Measurements from ENCODE around the gene DDX49. TPM values are rescaled to one million over a fixed set of nuclear protein-coding genes. Genes with fewer than 3 reads are reported as not detected.

DDX49 gene
- total RNA-seq, 6 donors from 2014 or later: 22.5 to 46.7 (median 40.1) TPM

GRCh38 chr19:18975011-18975410, 55.5 kb downstream of the DDX49 start:
- DNase-seq (no peak), ATAC-seq (ENCODE audit: low FRiP score in 2 of 2) (no peak)
- TF ChIP-seq POLR2AphosphoS5 (IDR thresholded peaks at IDR 0.05) (no peak), POLR2A (IDR thresholded peaks at IDR 0.05) (no peak), EP300 (IDR thresholded peaks at IDR 0.05) (no peak)
- TF ChIP-seq, protein P1, sequence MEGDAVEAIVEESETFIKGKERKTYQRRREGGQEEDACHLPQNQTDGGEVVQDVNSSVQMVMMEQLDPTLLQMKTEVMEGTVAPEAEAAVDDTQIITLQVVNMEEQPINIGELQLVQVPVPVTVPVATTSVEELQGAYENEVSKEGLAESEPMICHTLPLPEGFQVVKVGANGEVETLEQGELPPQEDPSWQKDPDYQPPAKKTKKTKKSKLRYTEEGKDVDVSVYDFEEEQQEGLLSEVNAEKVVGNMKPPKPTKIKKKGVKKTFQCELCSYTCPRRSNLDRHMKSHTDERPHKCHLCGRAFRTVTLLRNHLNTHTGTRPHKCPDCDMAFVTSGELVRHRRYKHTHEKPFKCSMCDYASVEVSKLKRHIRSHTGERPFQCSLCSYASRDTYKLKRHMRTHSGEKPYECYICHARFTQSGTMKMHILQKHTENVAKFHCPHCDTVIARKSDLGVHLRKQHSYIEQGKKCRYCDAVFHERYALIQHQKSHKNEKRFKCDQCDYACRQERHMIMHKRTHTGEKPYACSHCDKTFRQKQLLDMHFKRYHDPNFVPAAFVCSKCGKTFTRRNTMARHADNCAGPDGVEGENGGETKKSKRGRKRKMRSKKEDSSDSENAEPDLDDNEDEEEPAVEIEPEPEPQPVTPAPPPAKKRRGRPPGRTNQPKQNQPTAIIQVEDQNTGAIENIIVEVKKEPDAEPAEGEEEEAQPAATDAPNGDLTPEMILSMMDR (IDR thresholded peaks at IDR 0.05): no peak
- peaks cover 11 to 29% (median 22%) of the 10 kb centered on the region in 4 donors for H3K4me1 ChIP-seq
- H3K27me3 ChIP-seq: no peaks in the 10 kb centered on the region
- no peak overlapping the region for H3K27ac ChIP-seq
- no peaks in the 10 kb centered on the region for H3K9me3 ChIP-seq
- H3K4me3 ChIP-seq: no peak overlapping the region
- 97 to 100% methylated on average over 3 of the region's 3 CpGs for WGBS, 2 donors
- H3K36me3 ChIP-seq: no peaks in the 10 kb centered on the region

DNA sequence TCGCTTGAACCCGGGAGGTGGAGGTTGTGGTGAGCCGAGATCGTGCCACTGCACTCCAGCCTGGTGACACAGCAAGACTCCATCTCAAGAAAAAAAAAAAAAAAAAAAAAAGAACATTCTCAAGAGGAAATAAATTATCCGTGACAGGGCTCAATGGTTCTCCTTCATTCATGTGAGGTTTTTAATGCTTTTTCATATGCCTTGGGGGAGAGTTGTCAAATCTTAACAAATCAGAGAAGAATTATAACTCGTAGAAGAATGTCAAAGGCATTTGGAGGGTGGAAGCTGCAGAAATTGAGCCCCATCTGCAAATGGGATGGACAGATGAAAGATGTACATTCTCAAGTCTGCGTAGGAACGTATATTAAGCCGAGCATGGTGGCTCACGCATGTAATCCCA, 56.4 kb downstream of the DDX49 start:
- peaks cover 10 to 24% (median 19%) of the 10 kb centered on the region in 4 donors for H3K4me1 ChIP-seq
- no peaks in the 10 kb centered on the region for H3K36me3 ChIP-seq
- no peak overlapping the region for H3K4me3 ChIP-seq
- WGBS, 2 donors: 80 to 82% methylated on average over 10 of the region's 10 CpGs
- ATAC-seq (ENCODE audit: low FRiP score in 2 of 2) (no peak), DNase-seq (no peak)
- H3K9me3 ChIP-seq: no peaks in the 10 kb centered on the region
- TF ChIP-seq EP300 (IDR thresholded peaks at IDR 0.05) (no peak), POLR2AphosphoS5 (IDR thresholded peaks at IDR 0.05) (no peak)
- H3K27me3 ChIP-seq: no peaks in the 10 kb centered on the region
- no peak overlapping the region for H3K27ac ChIP-seq

Other genes with a start within 250 kb of the DDX49 start
- 10 to 100 TPM in 4 of 6 donors, 1 to 10 TPM in 2; 5.9 to 27.2 (median 15.6) TPM for gene CRTC1, start 236.0 kb upstream of the DDX49 start, total RNA-seq
- gene COMP, start 128.4 kb upstream of the DDX49 start, total RNA-seq: 1 to 10 TPM in 4 of 6 donors, not detected in 2; 1.8 to 8.5 (median 4.3) TPM
- gene UPF1, start 87.8 kb upstream of the DDX49 start, total RNA-seq: 100 to 1,000 TPM in 2 of 6 donors, 10 to 100 TPM in 4; 68.9 to 157 (median 86.3) TPM
- gene CERS1, start 23.6 kb upstream of the DDX49 start, total RNA-seq: under 1 TPM in 2 of 6 donors, not detected in 4; 0.20 to 0.30 TPM
- gene COPE, start 328 bp upstream of the DDX49 start, total RNA-seq: 100 to 1,000 TPM; 124 to 250 (median 191) TPM
- 10 to 100 TPM; 17.3 to 58.0 (median 27.8) TPM for gene HOMER3, start 21.5 kb downstream of the DDX49 start, total RNA-seq
- gene SUGP2, start 113.8 kb downstream of the DDX49 start, total RNA-seq: 100 to 1,000 TPM in 2 of 6 donors, 10 to 100 TPM in 4; 33.6 to 179 (median 64.9) TPM
- 10 to 100 TPM; 14.1 to 46.5 (median 26.8) TPM for gene ARMC6, start 113.9 kb downstream of the DDX49 start, total RNA-seq
- 10 to 100 TPM in 5 of 6 donors, 1 to 10 TPM in 1; 5.6 to 23.0 (median 13.6) TPM for gene SLC25A42, start 144.3 kb downstream of the DDX49 start, total RNA-seq
- 10 to 100 TPM; 18.7 to 31.6 (median 26.2) TPM for gene TMEM161A, start 218.8 kb downstream of the DDX49 start, total RNA-seq

Data from upper lobe of left lung (tissue), 6 donors.